Activated CD4-positive, alpha-beta T cell treated with anti-CD3 and anti-CD28 coated beads, Interleukin-2, amount 50 U/mL, for 48 hours (primary cell): Measurements from ENCODE around the gene FNDC3B.

Experiments used
- DNase-seq, 2 experiments: peaks; one replicate each; pipeline ENCODE4 v3.0.0-alpha.2; 2020

The FNDC3B gene

DNA sequence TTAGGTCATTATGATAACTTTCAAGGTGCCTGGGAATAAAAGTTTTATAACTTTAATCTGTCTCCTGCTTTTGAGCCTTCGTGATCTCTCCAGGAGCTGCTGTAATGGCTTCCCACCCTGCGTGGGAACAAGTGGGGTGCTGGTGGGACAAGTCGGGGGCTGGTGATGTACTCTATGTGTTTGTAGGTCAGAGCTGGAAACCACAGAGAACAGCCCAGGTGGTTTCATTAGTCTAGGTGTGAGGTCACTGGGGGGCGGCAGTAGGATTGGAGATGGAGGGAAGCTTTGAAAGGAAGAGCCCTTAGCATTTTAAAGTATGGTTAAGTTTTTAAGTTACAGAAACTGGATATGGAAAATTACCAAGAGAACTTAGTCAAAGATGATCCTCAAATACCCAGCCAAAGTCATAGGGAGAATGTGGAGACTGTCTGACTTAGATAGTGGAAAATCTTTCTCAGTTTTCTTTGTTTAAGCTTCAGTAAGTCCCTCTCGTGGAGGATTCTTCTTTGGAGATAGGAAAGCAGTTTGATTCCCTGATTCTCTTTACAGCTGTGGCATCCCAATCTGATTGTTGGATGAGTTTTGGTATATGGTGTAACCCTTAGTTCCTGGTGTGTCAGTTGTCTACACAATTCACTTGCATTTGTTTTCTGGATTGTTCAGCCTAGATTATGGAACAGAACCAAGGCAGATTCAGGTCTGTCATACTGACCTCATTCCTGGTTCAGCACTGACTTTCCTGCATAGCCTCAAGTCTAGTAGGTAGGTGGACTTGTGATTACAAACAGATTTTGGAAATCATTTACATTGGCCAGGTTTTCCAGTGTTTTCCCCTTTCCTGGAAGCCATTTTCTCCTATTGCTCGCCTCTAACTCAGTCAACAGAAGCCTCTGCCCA is 115.6 kb downstream of the FNDC3B start:
- no peak for DNase-seq

DNA sequence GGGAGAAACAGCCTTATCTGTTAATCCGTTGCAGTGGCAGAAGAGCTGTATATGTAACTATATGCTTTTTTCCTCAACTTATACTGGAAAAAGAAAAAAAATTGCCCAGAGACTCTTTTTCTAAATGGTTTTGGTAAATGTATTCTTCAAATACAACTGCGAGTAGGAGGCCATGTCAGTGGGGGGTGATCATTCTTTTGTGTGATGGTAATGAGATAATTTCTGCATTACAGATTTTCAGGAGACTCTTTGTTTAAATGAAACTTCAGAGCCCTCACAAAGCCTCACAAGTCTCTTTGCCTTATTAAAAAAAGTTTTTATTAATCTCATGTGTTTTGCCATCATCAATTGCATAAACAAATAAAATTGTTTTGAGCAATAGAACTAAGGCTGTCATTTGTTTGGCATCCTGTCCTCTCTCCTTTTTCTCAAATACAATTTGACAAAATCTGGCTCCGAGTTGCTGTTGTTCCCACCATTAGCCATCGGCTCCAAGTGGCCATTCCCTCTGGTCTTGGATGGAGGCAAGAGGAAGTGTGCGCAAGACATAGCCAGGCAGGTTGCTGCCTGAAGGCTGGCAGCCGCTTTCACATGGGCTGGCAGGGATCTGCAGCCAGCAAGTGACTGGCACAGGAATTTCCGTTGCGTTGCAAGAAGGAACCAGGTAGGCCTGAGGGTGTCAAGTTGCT is 116.7 kb downstream of the FNDC3B start:
- no peak for DNase-seq

DNA sequence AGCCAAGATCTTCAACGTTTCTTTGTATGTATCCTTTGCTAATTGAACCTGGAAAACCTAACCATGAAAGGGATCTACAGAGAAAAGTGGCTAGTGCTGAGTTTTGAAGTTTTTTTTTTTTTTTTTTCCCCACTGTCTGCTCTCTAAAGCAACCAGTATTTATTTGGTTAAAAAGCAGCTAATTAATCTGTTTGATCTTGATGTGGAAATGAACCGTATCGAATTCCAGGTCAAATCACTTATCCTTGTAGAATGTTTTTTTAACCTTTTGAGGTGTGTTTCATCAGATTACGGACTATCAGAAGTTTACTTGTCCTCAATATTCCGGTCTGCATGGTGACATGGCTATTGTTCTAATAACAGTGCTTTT is 117.2 kb downstream of the FNDC3B start:
- DNase-seq = no peak

DNA sequence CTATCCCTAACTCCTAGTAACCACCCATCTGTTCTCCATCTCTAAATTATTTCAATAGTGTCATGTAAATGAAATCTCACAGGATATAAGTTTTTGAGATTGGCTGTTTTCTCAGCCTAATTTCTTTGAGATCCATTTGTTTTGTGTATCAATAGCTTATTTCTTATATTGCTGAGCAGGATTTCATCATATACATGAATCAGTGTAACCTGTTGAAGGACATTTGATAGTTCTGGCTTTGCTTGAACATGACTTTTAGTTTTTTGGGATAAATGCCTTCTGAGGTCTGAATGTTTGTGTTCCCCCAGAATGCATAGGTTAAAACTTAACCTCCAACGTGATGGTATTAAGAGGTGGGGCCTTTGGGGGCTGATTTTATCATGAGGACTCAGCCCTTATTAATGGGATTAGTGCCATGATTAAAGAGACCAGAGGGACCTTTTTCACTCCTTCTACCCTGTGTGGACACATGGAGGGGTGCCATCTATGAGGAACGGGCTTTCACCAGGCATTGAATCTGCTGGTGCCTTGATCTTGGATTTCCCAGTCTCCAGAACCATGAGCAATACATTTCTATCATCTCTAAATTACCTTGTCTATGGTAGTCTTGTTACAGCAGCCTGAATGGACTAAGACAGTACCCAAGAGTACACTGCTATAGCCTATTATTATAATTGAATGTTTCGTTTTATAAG is 118.3 kb downstream of the FNDC3B start:
- DNase-seq = no peak

DNA sequence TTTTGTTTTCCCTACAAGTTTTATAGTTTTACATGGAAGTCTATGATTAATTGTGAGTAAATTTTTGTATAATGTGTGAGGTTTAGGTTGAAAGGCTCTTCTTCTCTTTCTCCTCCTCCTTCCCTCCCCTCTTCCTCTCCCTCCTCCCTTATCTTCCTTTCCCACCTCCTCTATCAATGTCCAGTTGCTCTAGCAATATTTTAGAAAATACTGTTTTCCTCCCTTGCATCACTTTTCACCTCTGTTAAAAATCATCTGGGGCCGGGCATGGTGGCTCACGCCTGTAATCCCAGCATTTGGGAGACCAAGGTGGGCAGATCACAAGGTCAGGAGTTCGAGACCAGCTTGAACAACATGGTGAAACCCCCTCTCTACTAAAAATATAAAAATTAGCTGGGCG is 119.4 kb downstream of the FNDC3B start:
- no peak for DNase-seq

DNA sequence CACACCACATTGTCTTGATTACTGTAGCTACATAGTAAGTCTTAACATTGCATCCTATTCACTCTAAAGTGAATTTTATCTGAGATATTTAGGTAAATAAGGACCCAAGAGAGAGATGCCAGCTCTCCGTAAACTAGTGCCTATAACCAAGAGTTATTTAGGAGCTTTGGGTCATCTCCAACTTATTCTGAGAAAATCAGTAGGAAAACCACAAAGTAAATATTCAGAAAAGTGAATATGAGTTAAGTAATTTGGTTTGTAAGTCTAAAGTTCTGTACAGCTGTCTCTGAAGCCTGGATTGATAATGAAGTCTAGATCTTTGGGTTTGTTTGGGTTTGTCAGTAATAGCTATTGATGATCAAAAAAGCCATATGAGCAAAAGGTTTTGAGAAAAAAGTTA is 120.0 kb downstream of the FNDC3B start:
- no peak for DNase-seq

DNA sequence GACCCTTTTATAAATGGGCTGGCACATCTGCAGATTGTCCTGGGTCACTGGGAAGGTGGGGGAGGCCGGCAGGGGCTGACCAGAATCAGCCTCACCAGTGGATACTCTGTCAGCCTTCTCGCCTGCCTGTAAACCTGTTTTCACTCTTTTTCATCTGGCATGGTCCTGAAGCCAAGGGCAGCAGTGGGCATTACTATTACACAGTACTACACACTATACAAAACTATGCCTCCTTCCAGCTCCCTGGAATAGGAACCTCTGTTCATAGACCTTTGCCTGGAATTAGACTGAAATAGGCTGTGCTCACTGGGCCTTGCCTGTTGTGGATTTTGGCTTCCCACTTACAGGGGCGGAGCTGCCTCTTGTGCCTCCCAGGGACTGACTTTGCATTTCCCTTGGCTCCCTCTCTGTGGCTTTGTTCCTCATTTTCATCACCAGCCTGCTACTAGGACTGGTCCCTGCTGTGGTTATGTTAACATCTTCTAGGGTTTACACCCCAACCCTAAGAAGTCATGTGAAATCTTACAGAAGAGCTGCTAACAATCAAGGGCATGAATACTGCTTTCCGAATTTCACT is 120.7 kb downstream of the FNDC3B start:
- no peak for DNase-seq

DNA sequence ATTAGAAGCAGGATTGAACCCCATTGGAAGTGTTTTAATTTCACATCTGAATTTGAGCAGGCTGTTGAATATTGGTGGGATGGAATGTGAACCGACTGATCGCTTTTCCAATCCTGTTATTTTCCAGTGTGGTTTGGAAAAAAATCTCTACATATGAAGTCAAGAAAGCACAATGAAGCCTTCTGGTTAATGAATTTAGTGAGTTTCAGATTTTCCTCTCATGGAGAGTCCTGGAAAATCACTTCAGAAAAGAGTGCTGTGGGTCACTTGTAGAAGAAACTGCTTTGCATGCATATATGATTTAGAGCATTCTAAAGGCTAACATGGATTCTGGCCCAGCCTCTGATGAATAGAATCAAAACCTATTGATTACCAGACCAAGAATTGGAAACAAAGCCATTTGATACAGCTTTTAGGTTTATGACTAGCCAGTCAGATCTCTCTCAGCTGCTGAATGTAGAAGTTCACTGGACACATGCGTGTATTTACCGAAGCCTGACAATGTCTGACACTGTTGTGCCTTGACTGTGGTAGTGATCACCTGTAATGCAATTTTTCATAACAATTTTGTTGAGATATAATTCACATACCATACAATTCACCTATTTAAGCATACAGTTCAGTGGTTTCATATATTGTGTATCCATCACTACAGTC is 121.9 kb downstream of the FNDC3B start:
- DNase-seq = no peak

DNA sequence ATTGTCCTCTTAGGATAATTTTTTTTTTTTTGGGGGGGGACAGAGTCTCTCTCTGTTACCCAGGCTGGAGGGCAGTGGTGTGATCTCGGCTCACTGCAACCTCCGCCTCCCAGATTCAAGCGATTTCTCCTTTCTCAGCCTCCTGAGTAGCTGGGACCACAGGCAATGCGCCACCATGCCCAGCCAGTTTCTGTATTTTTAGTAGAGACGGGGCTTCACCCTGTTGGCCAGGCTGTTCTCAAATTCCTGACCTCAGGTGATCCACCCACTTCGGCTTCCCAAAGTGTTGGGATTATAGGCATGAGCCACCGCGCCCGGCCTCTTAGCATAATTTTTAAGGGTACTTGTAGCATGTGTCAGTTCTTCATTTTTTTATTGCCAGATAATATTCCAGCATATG is 122.6 kb downstream of the FNDC3B start:
- no peak for DNase-seq

DNA sequence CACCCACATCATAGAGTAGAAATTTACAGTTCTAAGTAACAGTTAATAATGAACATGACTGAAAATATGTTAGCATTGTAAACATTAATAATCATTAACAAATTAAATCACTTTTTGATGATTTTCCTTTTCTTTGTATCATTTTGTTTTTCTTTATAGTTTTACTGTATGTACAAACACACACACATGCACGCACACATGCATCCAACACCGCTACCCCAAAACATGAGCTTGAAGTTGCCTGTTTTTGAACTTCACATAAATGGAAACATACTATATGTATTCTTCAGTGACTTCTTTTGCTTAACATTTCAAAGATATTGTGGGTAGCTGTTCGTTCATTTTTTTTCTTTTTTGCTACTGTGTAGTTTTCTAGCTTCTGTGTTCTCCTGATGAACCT is 123.9 kb downstream of the FNDC3B start:
- DNase-seq = no peak

DNA sequence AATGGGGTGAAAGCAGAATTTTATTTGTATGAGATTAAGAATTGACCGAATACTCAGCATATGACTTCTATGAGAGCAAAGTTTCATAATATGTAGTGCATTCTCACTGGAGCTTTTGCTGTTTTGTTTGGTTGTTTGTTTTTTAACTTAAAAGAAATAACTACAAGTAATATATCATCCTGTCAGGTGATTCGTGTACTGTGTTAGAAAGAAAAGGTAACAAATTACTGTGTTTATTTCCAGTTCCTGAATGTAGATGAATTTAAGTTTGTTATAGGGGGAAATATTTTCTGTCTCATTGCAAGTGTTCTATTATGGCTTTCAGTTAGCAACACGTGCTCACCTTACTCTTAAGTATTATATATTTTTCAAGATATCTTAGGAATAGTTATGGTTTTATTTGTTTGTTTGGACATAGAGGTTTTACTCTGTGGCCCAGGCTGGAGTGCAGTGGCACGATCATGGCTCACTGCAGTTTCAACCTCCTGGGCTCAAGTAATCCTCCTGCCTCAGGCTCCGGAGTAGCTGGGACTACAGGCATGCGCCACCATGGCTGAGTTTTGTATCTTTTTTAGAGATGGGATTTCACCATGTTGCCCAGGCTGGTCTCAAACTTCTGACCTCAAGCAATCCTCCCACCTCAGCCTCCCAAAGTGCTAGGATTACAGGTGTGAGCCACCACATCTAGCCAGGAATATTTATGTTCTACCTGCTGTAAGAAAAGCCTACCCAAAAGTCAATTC is 125.4 kb downstream of the FNDC3B start:
- DNase-seq = no peak

DNA sequence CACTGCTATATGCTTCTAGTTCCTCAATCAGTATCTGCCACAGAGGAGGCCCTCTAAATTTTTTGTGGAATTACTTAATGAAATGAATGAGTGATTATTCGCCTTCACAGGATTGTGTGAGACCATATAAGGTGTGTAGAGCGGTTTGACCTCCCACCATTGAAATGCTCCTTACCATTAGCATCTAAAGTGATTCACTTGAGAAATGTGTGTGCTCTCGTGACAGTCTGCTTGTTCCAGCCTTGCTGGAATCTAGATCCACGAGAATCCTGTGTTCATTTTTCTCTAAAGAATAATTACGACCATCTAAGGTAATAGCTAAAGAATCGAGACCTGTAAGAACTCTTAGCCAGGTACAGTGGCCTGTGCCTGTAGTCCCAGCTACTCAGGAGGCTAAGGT is 126.9 kb downstream of the FNDC3B start:
- DNase-seq = no peak

DNA sequence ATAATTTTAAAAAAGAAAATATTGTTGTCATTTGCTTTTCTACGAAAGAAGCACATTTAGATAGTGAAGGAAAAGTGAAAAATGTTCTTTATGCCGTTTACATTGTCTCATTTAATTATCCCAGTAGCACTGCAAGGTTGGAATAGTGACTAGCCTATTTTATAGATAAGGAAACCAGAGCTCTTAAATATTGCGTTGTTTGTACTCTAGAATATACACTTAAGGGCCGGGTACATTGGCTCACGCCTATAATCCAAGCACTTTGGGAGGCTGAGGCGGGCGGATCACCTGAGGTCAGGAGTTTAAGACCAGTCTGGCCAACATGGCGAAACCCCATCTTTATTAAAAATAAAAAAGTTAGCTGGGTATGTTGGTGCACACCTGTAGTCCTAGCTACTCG is 127.5 kb downstream of the FNDC3B start:
- no peak for DNase-seq

DNA sequence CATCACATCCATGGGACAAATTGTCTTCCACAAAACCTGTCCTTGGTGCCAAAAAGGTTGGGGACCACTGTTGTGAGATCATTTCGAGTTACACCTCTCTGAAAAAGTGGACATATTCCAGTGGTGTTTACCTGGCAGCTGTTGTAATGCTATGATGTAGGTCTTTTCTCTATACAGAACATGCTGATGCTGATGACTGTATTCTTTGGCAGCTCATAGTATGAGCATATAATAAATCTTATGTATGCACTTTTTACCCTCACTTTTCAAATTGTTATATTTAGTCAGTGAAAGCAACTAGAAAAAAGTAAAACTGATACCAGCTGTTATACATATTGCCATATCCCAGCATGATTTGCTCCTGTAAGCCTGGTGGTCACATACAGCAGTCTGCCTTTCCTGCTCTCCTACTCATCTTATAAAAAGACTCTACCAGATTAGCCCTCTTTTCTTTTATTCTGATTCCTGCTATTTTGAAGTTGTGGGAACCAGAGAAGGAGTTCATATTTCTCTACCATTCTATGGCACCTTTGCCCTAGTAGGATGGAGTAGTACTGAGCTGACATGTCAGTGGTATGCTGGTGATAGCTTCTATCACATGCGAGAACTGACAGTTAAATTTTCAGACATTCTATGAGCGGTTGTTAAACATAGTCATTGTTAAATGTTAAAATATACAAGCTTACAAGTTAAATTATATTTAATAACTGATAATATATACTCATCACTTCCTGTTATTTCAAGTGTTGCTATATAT is 128.7 kb downstream of the FNDC3B start:
- no peak for DNase-seq

DNA sequence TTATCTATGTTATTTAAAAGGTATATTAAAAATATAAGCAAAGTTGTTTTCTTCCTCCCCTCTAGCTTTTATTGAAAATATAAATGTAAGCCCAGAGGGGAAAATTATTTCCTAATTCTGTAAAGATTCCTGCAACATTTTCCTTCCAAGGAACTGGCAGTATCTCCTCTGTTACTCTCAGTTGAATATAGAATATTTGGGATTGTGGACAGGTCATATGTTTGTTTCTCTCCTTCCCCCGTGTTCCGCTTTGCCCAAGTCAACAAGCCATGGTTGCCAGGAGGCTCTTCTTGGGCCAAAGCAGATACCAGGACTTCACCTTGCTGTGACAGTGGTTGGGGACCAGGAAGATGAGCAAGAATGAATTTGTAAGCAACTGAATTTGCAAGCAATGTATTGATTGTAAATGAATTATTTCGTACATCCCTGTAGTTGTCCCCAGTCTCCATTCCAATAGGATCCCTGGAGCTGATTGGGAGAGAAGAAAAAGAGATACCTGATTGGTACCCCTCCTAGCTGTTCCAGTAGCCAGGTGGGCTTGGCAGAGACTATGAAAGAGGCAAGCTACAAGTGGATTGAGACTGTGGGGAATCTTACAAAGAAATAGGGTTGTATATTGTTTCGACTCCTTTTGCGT is 130.8 kb downstream of the FNDC3B start:
- no peak for DNase-seq

DNA sequence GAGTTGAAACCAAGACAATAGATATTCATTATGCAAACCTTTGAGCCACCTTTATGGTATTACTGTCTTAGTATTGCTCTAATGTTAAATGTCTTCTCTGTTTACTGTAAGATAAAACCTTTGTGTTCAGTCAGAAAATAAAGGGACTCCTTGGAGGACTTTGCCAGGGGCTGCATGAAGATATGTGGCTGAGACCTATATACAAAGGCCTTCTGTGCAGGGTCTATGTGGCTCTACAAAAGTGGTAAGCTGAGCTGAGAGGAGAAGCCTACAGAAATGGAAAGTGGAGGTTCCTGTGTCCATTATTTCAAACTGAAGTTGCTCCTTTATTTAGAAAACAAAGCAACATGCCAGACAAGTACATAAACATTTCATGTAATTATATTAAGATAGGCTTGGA is 131.5 kb downstream of the FNDC3B start:
- DNase-seq = no peak

DNA sequence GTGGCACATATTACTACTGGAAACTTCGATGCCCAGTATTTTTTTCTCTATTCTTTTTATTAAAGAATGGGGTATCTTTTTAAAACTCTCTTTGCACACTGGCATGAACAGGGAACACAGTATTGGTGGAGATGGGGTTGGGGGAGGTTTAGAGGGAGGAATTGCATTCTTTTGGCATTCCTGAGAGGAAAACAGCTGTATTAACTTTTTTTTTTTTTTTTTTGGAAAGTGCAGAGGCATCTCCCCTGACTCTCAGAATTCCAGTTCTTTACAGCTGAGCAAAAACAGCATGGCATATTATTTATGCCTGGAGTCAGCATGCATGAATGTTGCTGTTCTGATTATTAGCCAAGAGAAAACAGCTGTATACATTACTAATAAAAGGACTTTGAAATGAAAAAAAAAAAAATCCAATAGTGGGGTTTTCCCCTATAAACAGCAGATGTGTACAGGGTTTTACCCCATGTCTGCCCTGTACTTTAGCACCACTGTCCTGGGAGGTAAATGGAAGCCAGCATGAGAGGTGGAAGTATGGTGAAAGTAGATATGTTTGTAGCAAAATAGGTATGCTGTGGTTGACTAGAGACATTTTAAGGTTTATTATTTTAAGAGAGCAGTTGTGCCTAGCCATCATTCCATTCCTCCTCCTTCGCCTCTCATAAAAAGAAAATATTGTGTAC is 132.2 kb downstream of the FNDC3B start:
- no peak for DNase-seq

DNA sequence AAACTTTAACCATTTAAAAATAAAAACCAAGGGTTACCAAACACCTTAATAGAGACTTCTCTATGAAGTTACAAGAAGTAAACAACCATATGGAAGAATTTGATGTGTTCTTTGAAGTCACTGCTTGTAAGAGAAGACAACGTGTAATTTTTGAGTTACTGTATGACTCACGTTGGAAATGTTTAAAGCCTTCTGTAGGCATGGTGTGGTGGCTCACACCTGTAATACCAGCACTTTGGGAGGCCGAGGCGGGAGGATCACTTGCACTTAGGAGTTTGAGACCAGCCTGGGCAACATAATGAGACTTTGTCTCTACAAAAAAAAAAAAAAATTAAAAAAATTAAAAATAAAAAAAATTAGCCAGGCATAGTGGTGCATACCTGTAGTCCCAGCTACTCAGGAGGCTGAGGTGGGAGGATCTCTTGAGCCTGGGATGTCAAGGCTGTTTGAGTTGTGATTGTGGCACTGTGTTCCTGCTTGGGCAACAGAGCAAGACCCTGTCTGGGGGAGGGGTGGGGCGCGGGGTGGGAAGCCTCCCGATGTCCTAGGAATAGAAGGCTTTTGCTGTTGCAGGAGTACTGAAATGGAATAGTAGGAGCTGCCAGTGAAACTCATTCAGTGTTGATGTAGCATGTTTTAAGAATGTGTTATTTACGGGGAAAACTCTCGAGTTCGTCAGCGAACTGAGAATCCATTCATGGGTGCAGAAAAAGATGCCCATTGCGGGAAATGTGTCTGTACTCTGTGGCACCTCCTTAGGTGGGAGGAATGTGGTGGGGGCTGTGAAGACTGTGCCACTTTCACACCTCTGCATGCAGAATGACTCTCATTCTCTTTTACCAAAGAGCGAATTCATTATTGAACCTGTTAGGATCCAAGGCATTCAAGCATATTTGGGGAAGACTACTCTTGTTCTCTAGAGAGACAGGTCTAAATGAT is 134.2 kb downstream of the FNDC3B start:
- DNase-seq = peak in 1 of 2 experiments; percentile 9
